HG03575 (cell line): ENCODE data around the gene ARHGAP15.
"Not testable (repeated sequence)": the region's sequence is repeated elsewhere in the genome, so short reads cannot be mapped to it uniquely, and the experiment has no call there.

Source experiments
- ATAC-seq: cut with Tn5 transposase; IDR thresholded peaks from one replicate; pipeline ENCODE4 v1.9.1; 2021; ENCODE audit not compliant: unreplicated experiment, insufficient number of reproducible peaks, low FRiP score; ENCODE audit errors: extremely low read depth

Gene ARHGAP15

DNA sequence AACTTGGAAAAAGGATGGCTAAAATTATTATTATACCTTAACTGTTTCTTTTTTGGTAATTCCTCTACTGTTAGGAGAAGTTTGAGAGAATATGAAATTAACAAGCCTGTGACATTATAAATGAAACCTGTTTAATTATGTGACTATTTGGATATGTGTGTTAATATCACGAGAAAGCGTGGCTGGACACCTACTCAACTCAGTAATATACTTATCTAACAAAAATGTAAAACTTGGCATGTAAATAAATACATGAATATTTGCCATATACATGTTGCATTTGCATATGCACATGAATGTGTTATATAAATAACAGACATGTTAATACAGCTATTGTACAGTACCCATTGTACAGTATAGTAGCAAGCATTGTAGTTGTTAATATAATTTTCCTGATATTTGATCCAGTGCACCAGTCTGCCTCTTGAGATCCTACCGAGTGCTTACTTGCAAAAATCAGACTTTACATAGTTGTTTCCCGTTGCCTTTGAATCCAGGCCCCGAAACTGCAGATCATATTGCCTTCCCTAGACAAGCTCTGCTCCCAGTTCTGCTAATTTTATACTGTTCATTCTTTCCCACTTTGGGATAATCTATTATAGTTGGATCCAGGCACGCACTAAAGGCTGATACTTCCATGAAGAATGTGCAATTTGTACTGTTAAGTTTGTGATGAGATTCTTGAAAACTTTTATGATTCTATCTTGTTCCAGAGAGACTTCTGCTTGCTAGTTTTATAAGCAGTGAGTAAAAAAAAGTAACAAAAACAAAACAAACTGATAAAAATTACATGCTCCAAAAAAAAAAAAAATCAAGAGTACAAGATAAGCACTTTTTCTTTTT is 395.6 kb downstream of the ARHGAP15 start:
- ATAC-seq, result no peak

DNA sequence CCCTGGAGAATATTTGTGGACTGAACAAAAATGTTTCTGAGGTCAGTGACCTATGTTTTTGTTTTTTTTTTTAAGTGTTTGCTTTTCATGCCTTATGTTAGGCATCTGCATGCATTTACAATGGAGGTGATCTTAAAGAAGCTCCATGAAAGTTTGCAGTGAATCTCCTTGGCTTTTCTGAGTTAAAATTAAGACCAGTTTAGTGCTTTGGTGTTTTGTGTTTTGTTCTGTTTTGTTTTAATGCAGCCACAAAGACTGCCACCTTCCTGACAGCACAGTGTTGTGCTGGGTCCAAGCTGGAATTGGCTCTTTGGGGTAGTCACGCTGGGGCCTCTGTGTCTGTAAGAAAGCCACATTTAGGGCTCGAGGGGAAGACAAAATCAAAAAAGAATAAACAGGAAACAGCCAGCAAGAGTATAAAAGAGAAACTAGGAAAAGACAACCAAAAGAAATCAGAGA is 396.2 kb downstream of the ARHGAP15 start:
- no peak for ATAC-seq

GRCh38 chr2:143526498-143526897 is 397.3 kb downstream of the ARHGAP15 start:
- ATAC-seq, result no peak

GRCh38 chr2:143528021-143528420 is 398.8 kb downstream of the ARHGAP15 start:
- no peak for ATAC-seq

DNA sequence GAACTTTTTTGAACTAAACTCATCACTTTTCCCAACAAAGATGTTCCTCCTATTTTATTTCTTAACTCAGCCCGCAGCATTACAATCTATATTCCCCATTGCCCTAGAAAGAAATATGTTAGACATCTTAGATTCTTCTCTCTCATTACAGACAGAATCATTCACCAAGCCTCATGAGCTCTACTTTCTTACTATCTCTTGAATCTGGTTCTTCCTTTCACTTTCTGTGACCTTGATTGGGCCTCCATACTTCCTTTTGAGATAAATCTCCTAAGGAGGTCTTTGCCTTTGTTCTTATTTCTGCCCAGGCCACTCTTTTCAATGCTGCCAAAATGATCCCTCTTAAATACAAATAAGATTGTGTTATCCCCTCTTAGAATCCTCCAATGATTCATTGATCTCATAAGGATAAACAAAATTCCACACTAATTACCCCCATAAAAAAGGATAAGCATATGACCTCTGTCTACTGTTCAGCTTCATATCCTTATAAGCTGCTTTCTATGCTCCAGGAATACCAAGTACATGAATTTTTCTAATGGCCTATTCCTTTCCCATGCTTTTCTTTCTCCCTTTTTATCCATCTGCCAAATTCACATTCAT is 400.0 kb downstream of the ARHGAP15 start:
- no peak for ATAC-seq

DNA sequence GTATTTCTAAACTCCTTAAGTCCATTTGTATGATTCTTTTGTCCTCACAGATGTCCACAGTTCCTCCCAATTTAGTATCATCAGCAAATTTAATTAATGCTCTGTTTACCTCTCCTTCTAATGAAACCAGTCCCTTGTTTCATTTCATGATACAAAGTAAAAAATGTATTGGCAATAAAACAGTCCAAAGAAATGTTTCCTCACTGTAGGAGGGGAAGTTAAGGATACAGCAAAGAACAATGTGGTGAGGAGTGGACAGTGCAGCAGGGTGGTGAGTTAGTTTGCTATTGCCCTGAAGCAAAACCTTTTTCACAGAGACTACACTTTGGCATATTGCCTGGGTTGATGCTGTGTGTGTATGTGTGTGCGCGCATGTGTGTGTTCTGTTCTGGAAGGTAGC is 401.5 kb downstream of the ARHGAP15 start:
- ATAC-seq, result no peak

DNA sequence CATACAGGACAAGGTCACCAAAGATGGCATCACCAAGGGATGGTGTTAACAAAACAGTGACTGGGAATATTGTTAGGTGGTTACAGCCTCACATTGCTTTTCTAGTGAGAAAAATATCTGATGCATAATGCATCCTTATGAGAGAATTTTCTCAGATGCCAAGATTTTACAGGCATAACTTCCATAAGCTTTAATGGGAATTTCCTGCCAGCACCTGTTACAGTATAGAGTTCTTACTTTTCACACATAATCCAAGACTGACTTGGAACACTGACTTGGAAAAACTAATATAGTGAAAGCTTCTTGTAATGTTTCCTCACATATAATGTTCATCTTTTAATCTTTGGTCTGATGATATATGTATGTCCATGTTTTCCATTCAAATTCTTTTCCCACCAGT is 402.8 kb downstream of the ARHGAP15 start:
- ATAC-seq, result no peak

DNA sequence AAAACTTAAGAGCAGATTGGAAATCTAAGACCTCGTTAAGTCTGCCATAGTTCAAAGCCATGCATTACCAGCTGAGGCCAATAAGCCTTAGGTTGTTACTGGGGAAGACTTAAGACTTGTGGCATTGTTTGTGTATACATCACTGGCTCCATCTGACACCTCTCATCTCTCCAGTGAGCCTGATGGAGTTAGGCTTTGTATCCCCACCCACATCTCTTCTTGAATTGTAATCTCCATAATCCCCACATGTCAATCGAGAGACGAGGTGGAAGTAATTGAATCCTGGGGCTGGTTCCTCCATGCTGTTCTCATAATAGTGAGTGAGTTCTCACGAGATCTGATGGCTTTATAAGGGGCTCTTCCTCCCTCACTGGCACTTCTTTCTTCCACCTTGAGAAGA is 404.6 kb downstream of the ARHGAP15 start:
- no peak for ATAC-seq

GRCh38 chr2:143535802-143536201 is 406.6 kb downstream of the ARHGAP15 start:
- no peak for ATAC-seq

- ATAC-seq, result not testable (repeated sequence)
Observed at GRCh38 chr2:143541899-143542298, 412.7 kb downstream of the ARHGAP15 start.

GRCh38 chr2:143545059-143545948 is 416.1 kb downstream of the ARHGAP15 start:
- no peak for ATAC-seq

GRCh38 chr2:143545949-143546255 is 416.7 kb downstream of the ARHGAP15 start:
- ATAC-seq, result no peak

DNA sequence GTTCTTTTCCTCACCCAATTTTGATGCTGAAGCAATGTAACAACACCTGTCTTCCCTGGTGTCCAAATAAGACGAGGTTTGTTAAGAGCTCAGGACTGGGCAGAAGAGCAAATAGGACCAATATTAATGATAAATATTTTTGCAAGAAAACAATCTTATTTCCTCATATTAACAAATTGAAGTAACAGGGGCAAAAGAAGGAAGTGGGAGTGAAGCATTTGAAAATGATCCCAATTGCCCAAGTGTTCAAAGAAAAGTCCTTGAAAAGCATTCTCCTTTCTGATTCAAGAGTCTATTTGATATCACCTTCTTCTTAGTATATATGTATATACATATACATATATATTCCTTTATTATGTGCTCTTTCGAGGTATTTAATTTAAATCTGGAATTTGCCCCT is 418.8 kb downstream of the ARHGAP15 start:
- ATAC-seq, result no peak

DNA sequence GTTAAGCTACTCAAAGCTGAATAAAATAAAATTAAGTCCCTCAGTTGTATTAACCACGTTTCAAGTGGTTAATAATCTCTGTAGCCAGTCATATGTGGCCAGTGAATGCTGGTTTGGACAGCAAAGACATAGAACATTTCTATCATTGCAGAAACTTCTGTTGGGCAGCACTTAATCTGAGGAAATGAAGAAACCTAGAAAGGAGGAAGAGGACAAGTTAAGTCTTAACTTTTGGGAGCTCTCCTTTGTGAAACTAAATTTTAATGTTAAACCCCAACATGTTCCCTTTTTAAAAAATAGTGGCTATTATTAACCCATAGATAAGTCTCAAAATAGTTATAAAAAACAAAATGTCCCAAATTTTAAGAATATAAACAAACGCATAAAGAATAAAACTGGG is 421.3 kb downstream of the ARHGAP15 start:
- no peak for ATAC-seq

DNA sequence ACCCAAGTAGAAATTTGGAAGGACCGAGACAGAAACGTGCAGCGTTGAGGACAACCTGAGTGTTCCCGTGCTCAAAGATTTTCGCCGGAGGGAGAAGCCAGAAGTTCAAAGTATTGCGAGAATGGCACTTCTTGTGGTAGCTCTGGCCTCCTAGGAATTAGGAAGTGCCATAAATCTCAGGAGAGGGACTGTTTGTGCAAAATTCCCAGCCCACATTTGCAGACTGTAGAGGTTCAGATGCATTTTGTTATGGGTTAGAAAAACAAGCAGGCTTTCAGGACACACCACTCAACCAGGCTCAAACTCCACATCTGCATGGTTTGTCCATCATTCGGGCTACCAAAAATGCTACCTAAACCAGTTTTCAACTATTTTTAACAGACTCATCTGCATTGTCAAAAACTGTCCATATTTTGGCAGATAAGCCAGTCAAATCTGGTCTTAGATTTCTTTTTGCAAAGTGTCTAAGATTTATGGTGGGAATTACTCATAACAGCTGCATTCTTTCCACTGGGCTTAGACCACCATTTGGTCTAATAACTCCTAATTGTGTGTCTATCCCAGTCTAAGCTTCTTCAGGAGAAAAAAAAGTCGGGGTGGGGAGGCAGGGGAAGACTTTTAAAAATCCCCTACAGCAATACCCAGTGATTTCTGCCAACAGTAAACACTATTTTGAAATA is 422.9 kb downstream of the ARHGAP15 start:
- no peak for ATAC-seq

GRCh38 chr2:143553261-143553660 is 424.0 kb downstream of the ARHGAP15 start:
- no peak for ATAC-seq

DNA sequence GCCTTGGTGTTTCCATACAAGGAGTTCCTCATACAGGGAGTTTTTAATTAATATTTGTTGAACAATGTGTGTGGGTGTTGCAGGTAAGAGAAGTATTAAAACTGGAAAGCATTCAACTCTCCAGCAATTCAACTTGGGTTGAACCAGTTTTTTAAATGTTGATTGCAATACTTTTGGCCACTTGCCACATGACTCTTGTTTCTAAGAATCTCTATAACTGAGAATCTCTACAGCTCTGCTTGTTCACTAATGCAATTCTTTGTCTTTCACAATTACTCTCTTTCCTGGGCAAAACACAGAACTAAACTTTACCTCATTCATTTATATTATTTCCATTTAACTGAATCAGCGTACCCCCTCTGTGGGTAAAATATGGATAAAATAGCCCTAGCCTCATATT is 429.4 kb downstream of the ARHGAP15 start:
- ATAC-seq, result no peak

DNA sequence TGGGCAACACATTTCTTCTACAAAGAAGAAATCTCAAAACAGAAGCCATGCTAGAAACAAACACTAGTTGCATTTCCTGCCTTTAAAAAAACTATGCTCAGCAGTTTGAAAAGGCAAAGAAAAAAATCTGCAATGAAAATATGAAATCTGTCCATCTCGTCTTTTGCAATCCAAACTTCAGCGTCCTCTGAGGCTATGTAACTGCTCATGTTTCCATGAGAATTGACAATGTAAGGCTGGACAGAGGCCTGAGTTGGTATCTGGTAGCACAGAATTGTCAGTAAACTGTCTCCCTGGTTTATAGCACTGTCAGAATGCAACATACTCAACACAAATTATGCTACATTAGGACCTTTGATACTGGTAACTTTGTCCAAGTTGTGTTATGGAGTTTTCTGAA is 429.9 kb downstream of the ARHGAP15 start:
- no peak for ATAC-seq

- ATAC-seq, result no peak
Observed at GRCh38 chr2:143560724-143561123, 431.5 kb downstream of the ARHGAP15 start.
